H1 (cell line): ENCODE measurements around the gene NSL1. TPM values are rescaled to one million over a fixed set of nuclear protein-coding genes. Genes with fewer than 3 reads are reported as not detected.
"Not testable (repeated sequence)": the region's sequence is repeated elsewhere in the genome, so short reads cannot be mapped to it uniquely, and the experiment has no call there.

Source experiments
- CTCF ChIA-PET: fragments of 300-600 bp; sonication (Branson Sonifier 250); formaldehyde crosslinking; loops from one replicate; lab custom pipeline; 2021; ENCODE audit not compliant: partially characterized antibody; lab: Charles Lee
- POLR2A ChIA-PET: fragments of 300-600 bp; sonication (Branson Sonifier 250); formaldehyde crosslinking; loops from one replicate; lab custom pipeline; 2021; ENCODE audit warnings: inconsistent platforms; ENCODE audit not compliant: partially characterized antibody; lab: Charles Lee
- DNase-seq, 2 experiments: peaks; one replicate each; pipeline versions ENCODE4 v3.0.0 to v3.0.0-alpha.2; 2010 to 2022; ENCODE audit warnings: low spot score in 2 of 2, low read depth in 1 of 2, mixed read lengths in 1 of 2
- FAIRE-seq: peaks from 2 replicates; lab custom pipeline; 2011; peaks lifted over from hg19 to GRCh38; lab: Jason Lieb, UNC
- H2AFZ ChIP-seq: 2 replicates; pipeline ENCODE4 v1.8.1; 2012; ENCODE audit warnings: low read length, inconsistent platforms
- H2AK5ac ChIP-seq: 2 replicates; pipeline ENCODE4 v1.6.1; 2013; ENCODE audit warnings: low read depth, low read length
- H2BK120ac ChIP-seq: replicated peaks from 2 replicates; pipeline ENCODE3; 2013; ENCODE audit warnings: low read depth, low read length, inconsistent platforms
- H2BK12ac ChIP-seq: 2 replicates; pipeline ENCODE4 v1.6.1; 2013; ENCODE audit warnings: low read depth, low read length
- H2BK15ac ChIP-seq: 2 replicates; pipeline ENCODE4 v1.6.1; 2013; ENCODE audit warnings: low read length
- H2BK20ac ChIP-seq: 2 replicates; pipeline ENCODE4 v1.6.1; 2013; ENCODE audit warnings: low read length
- H2BK5ac ChIP-seq: 2 replicates; pipeline ENCODE4 v1.6.1; 2013; ENCODE audit warnings: low read depth, low read length
- H3K14ac ChIP-seq: 2 replicates; pipeline ENCODE4 v1.6.1; 2013; ENCODE audit warnings: inconsistent platforms; ENCODE audit not compliant: insufficient read length
- H3K18ac ChIP-seq: 2 replicates; pipeline ENCODE4 v1.6.1; 2013; ENCODE audit warnings: low read length; ENCODE audit errors: extremely low read depth
- H3K23ac ChIP-seq: 2 replicates; pipeline ENCODE4 v1.6.1; 2013; ENCODE audit warnings: inconsistent platforms; ENCODE audit not compliant: insufficient read length
- H3K23me2 ChIP-seq: 2 replicates; pipeline ENCODE4 v1.6.1; 2013; ENCODE audit warnings: low read depth, low read length
- H3K27ac ChIP-seq: 2 replicates; pipeline ENCODE4 v1.6.1; 2011; ENCODE audit warnings: low read depth, low read length, inconsistent platforms
- H3K27me3 ChIP-seq, 4 experiments: replicated peaks in 1 of 4; 1 replicate in 1 of 4; 2 replicates in 3 of 4; pipeline versions ENCODE4 v1.6.1 to v1.8.1; 2011 to 2013; ENCODE audit warnings: low read length in 3 of 4, mild to moderate bottlenecking in 3 of 4, inconsistent platforms in 2 of 4, mixed read lengths in 2 of 4, moderate library complexity in 1 of 4; ENCODE audit not compliant: control insufficient read depth in 3 of 4, insufficient read depth in 3 of 4; ENCODE audit errors: extremely low read depth in 1 of 4
- H3K36me3 ChIP-seq, 4 experiments: 2 replicates each; pipeline versions ENCODE4 v1.6.1 to v1.8.1; 2011 to 2013; ENCODE audit warnings: mild to moderate bottlenecking in 4 of 4, low read length in 3 of 4, moderate library complexity in 2 of 4, control low read depth in 1 of 4, inconsistent platforms in 1 of 4; ENCODE audit not compliant: insufficient read depth in 4 of 4, control insufficient read depth in 2 of 4
- H3K4ac ChIP-seq: replicated peaks from 2 replicates; pipeline ENCODE3; 2013; ENCODE audit warnings: low read length, low read depth, mixed read lengths, inconsistent platforms; ENCODE audit not compliant: insufficient read length
- H3K4me1 ChIP-seq, 4 experiments: replicated peaks in 1 of 4; 1 replicate in 1 of 4; 2 replicates in 3 of 4; pipeline versions ENCODE4 v1.6.1 to v1.8.1; 2011 to 2013; ENCODE audit warnings: low read length in 3 of 4, inconsistent platforms in 2 of 4, mixed read lengths in 1 of 4; ENCODE audit not compliant: insufficient read depth in 4 of 4, control insufficient read depth in 3 of 4
- H3K4me2 ChIP-seq, 2 experiments: 2 replicates each; pipeline versions ENCODE4 v1.6.1 to v1.8.1; 2011 to 2013; ENCODE audit warnings: low read depth in 2 of 2, low read length in 2 of 2, control low read depth in 1 of 2, inconsistent platforms in 1 of 2, mild to moderate bottlenecking in 1 of 2; ENCODE audit not compliant: insufficient read depth in 1 of 2
- H3K4me3 ChIP-seq, 4 experiments: fragments of 200-600, 300-600 bp in 1 of 4; sonication (generic), shearing (Covaris generic), sonication (Bioruptor Twin) in 1 of 4; 2 replicates each; pipeline versions ENCODE4 v1.5.1 to v1.8.1; 2011 to 2016; ENCODE audit warnings: low read length in 4 of 4, low read depth in 3 of 4, control low read depth in 2 of 4, inconsistent platforms in 2 of 4, mild to moderate bottlenecking in 2 of 4, mixed read lengths in 1 of 4, moderate library complexity in 1 of 4; ENCODE audit not compliant: insufficient read depth in 2 of 4; ENCODE audit errors: extremely low read depth in 1 of 4
- H3K56ac ChIP-seq: replicated peaks from 2 replicates; pipeline ENCODE3; 2013; ENCODE audit warnings: low read depth, mild to moderate bottlenecking, mixed read lengths, low read length, inconsistent platforms; ENCODE audit not compliant: insufficient read length
- H3K79me1 ChIP-seq: 2 replicates; pipeline ENCODE4 v1.6.1; 2013; ENCODE audit warnings: low read depth, low read length, control low read depth
- H3K79me2 ChIP-seq, 2 experiments: 2 replicates each; pipeline versions ENCODE4 v1.6.1 to v1.8.1; 2012 to 2013; ENCODE audit warnings: low read length in 2 of 2, mild to moderate bottlenecking in 2 of 2, inconsistent platforms in 1 of 2; ENCODE audit not compliant: insufficient read depth in 2 of 2, control insufficient read depth in 1 of 2
- H3K9ac ChIP-seq, 4 experiments: replicated peaks in 1 of 4; 1 replicate in 1 of 4; 2 replicates in 3 of 4; pipeline versions ENCODE4 v1.6.1 to v1.8.1; 2011 to 2013; ENCODE audit warnings: low read depth in 3 of 4, low read length in 3 of 4, control low read depth in 2 of 4, mild to moderate bottlenecking in 2 of 4, moderate library complexity in 2 of 4, inconsistent platforms in 1 of 4; ENCODE audit errors: extremely low read depth in 1 of 4
- H3K9me3 ChIP-seq, 2 experiments: 2 replicates each; pipeline versions ENCODE4 v1.6.1 to v1.8.1; 2012 to 2013; ENCODE audit warnings: mild to moderate bottlenecking in 2 of 2, moderate library complexity in 2 of 2, control low read depth in 1 of 2, inconsistent platforms in 1 of 2, low read depth in 1 of 2, low read length in 1 of 2, mixed read lengths in 1 of 2; ENCODE audit not compliant: insufficient read depth in 2 of 2
- H4K20me1 ChIP-seq, 2 experiments: replicated peaks in 1 of 2; 2 replicates each; pipeline versions ENCODE3 to v1.8.1; 2011 to 2013; ENCODE audit warnings: inconsistent platforms in 2 of 2, low read length in 2 of 2, mild to moderate bottlenecking in 1 of 2; ENCODE audit not compliant: insufficient read depth in 2 of 2, control insufficient read depth in 1 of 2
- H4K5ac ChIP-seq: 2 replicates; pipeline ENCODE4 v1.6.1; 2013; ENCODE audit warnings: low read length, low read depth, mixed read lengths, inconsistent platforms; ENCODE audit not compliant: insufficient read length
- H4K8ac ChIP-seq: 2 replicates; pipeline ENCODE4 v1.8.0; 2013; ENCODE audit warnings: mild to moderate bottlenecking, moderate library complexity, low read length, inconsistent platforms; ENCODE audit not compliant: insufficient read depth; ENCODE audit errors: extremely low read depth
- H4K91ac ChIP-seq: replicated peaks from 2 replicates; pipeline ENCODE3; 2013; ENCODE audit warnings: low read length, mixed read lengths, inconsistent platforms; ENCODE audit not compliant: insufficient read length
- BACH1 ChIP-seq: IDR thresholded peaks from 2 replicates; pipeline ENCODE4 v1.6.1; 2012; ENCODE audit warnings: low read length, improper control_type of control experiment
- CBX8 ChIP-seq: fragments of 300-800, 300-1000 bp; sonication (generic); IDR thresholded peaks from 2 replicates; pipeline ENCODE4 v1.7.1; 2016; ENCODE audit warnings: low read depth, low read length, borderline replicate concordance
- CHD2 ChIP-seq: IDR thresholded peaks from 2 replicates; pipeline ENCODE4 v1.6.1; 2012; ENCODE audit warnings: low read length, improper control_type of control experiment
- CREB1 ChIP-seq: IDR thresholded peaks from 2 replicates; pipeline ENCODE4 v1.6.1; 2012; ENCODE audit warnings: inconsistent platforms
- CTBP2 ChIP-seq: IDR thresholded peaks from 2 replicates; pipeline ENCODE4 v1.7.0; 2011; ENCODE audit warnings: borderline replicate concordance, mild to moderate bottlenecking, moderate library complexity, mixed read lengths, low read length; ENCODE audit not compliant: insufficient read depth, insufficient read length
- EP300 ChIP-seq, 2 experiments: IDR thresholded peaks; 1 replicate in 1 of 2; 2 replicates in 1 of 2; pipeline ENCODE4 v1.6.1; 2011 to 2012; ENCODE audit warnings: low read depth in 2 of 2, low read length in 2 of 2, mild to moderate bottlenecking in 2 of 2, borderline replicate concordance in 1 of 2, inconsistent platforms in 1 of 2, moderate library complexity in 1 of 2
- FOSL1 ChIP-seq: IDR thresholded peaks from 2 replicates; pipeline ENCODE4 v1.6.1; 2011; ENCODE audit warnings: mild to moderate bottlenecking, low read depth, low read length, moderate library complexity; ENCODE audit not compliant: insufficient read depth
- HDAC2 ChIP-seq, 2 experiments: fragments of 300-600 bp in 1 of 2; sonication (generic) in 1 of 2; IDR thresholded peaks; 2 replicates each; pipeline ENCODE4 v1.6.1; 2011 to 2012; ENCODE audit warnings: low read depth in 2 of 2, low read length in 2 of 2, mild to moderate bottlenecking in 2 of 2, moderate library complexity in 2 of 2, borderline replicate concordance in 1 of 2, inconsistent platforms in 1 of 2
- KDM5A ChIP-seq: fragments of 200-600 bp; IDR thresholded peaks from 2 replicates; pipeline ENCODE4 v1.7.1; 2012; ENCODE audit warnings: mild to moderate bottlenecking, low read length, inconsistent platforms, mixed read lengths
- NRF1 ChIP-seq: IDR thresholded peaks from 2 replicates; pipeline ENCODE4 v1.6.1; 2011; ENCODE audit warnings: mild to moderate bottlenecking, low read depth, low read length, improper control_type of control experiment
- PHF8 ChIP-seq: fragments of 200-600 bp; sonication (generic); conservative IDR thresholded peaks from 2 replicates; pipeline ENCODE4 v1.7.1; 2012; ENCODE audit warnings: low read depth, mild to moderate bottlenecking, inconsistent platforms, low read length, moderate library complexity
- POLR2A ChIP-seq, 2 experiments: IDR thresholded peaks; 1 replicate in 1 of 2; 2 replicates in 1 of 2; pipeline ENCODE4 v1.6.1; 2011; ENCODE audit warnings: low read depth in 2 of 2, low read length in 2 of 2, mild to moderate bottlenecking in 2 of 2; ENCODE audit errors: control extremely low read depth in 1 of 2
- TCF12 ChIP-seq: IDR thresholded peaks from 2 replicates; pipeline ENCODE4 v1.6.1; 2011; ENCODE audit warnings: low read depth, mild to moderate bottlenecking, low read length
- WGBS, 2 experiments: shearing (Covaris generic) in 1 of 2; methylation state at CpG; one replicate each; pipeline versions ENCODE4 v1.1.6 to v1.1.7; 2013 to 2015; ENCODE audit warnings: low lambda C conversion rate in 2 of 2, mixed read lengths in 2 of 2, inconsistent platforms in 1 of 2, low coverage in 1 of 2, missing lambda C conversion rate in 1 of 2; ENCODE audit not compliant: insufficient replicate concordance in 2 of 2, insufficient coverage in 1 of 2, insufficient read length in 1 of 2; ENCODE audit errors: extremely low coverage in 1 of 2, missing lambda C conversion rate in 1 of 2; 5-methylcytosine and 5-hydroxymethylcytosine counted together
- polyA plus RNA-seq, 7 experiments: library from polyadenylated mRNA; depleted of rRNA in 3 of 7; stranded (reverse) in 5 of 7; unstranded in 2 of 7; fragments of >200 nt in 5 of 7; fragments of 200-250 nt in 2 of 7; gene quantifications; 1 replicate in 5 of 7; 2 replicates in 1 of 7; 4 replicates in 1 of 7; pipeline versions ENCODE4 v1.2.1 to v1.2.3, GENCODE V29; 2011 to 2013; ENCODE audit warnings: missing spikeins in 2 of 7, mixed read lengths in 2 of 7
- total RNA-seq: library from RNA; stranded (reverse); fragmentation: NEBNext Ultra II Directional; extraction: Animal tissue kit (Norgen Biotek cat#: 25700); gene quantifications from 2 replicates; pipeline ENCODE4 v1.2.1, GENCODE V29; 2021

The NSL1 gene
- total and polyA plus RNA-seq, 2 of the 8 experiments (the other 6 are each of a cell fraction or from before 2014, with no cell fraction given) = 25.4 to 51.7 TPM

GRCh38 chr1:212727386-212728181 is 64.0 kb downstream of the NSL1 start (continued):
- TF ChIP-seq EP300 (IDR thresholded peaks at IDR 0.05; ENCODE audit: borderline replicate concordance in 1 of 2, low read depth in 2 of 2, low read length in 2 of 2) (no peak), CREB1 (no peak), NRF1 (no peak), POLR2A (IDR thresholded peaks at IDR 0.05; ENCODE audit: control extremely low read depth in 1 of 2, low read depth in 2 of 2, low read length in 2 of 2) (no peak), HDAC2 (IDR thresholded peaks at IDR 0.05; ENCODE audit: borderline replicate concordance in 1 of 2, low read depth in 2 of 2, low read length in 2 of 2) (no peak), CTBP2 (no peak), PHF8 (no peak), BACH1 (no peak), FOSL1 (no peak), CHD2 (no peak), CBX8 (no peak), TCF12 (no peak), KDM5A (no peak)

- H3K36me3 ChIP-seq, POLR2A ChIA-PET, H3K79me1 ChIP-seq, H2BK5ac ChIP-seq, H4K5ac ChIP-seq, H3K56ac ChIP-seq, H3K4ac ChIP-seq, H3K79me2 ChIP-seq, H2BK20ac ChIP-seq, H4K91ac ChIP-seq, H2AK5ac ChIP-seq, H2BK120ac ChIP-seq, H3K27ac ChIP-seq, H3K4me2 ChIP-seq, H4K20me1 ChIP-seq, H2AFZ ChIP-seq, H3K23ac ChIP-seq, DNase-seq, H3K14ac ChIP-seq, H4K8ac ChIP-seq, H3K4me3 ChIP-seq, H3K18ac ChIP-seq, CTCF ChIA-PET, H2BK15ac ChIP-seq, H2BK12ac ChIP-seq, H3K9ac ChIP-seq, H3K4me1 ChIP-seq, H3K27me3 ChIP-seq, H3K23me2 ChIP-seq, FAIRE-seq: not testable (repeated sequence)
- WGBS, 2 experiments = 93% methylated on average over 9 of the region's 34 CpGs; no CpG with 5 or more reads in 1 of the 2 experiments
- peaks cover 2 to 22% of the 10 kb centered on the region in 2 experiments; a peak in 2 of 4 replicates for H3K9me3 ChIP-seq
Measured at GRCh38 chr1:212724679-212725078, 66.9 kb downstream of the NSL1 start.
